GM23338 (cell line): ENCODE measurements around the gene EPB41L4A. TPM values are rescaled to one million over a fixed set of nuclear protein-coding genes. Genes with fewer than 3 reads are reported as not detected.

Experiments
- ATAC-seq: fragments of 200-7000 bp; cut with Tn5 transposase; 3 replicates; pipeline ENCODE4 v1.9.1; 2020
- DNase-seq: peaks from one replicate; pipeline ENCODE4 v3.0.0-alpha.2; 2015; ENCODE audit warnings: low spot score
- H2AFZ ChIP-seq: fragments of 200-600 bp; sonication (generic); 2 replicates; pipeline ENCODE4 v1.8.0; 2016; ENCODE audit warnings: antibody characterized with exemption, mild to moderate bottlenecking, moderate library complexity
- H3F3A ChIP-seq: fragments of 200-600 bp; sonication (generic); replicated peaks from 2 replicates; pipeline ENCODE4 v1.8.0; 2017; ENCODE audit warnings: antibody characterized with exemption, mixed run types, low read depth
- H3K27ac ChIP-seq: fragments of 200-600 bp; sonication (generic); 2 replicates; pipeline ENCODE4 v1.6.1; 2016; ENCODE audit warnings: low read depth
- H3K27me3 ChIP-seq: fragments of 200-600 bp; sonication (generic); 2 replicates; pipeline ENCODE4 v1.8.0; 2016; ENCODE audit warnings: mild to moderate bottlenecking, mixed run types, moderate library complexity; ENCODE audit not compliant: insufficient read depth
- H3K36me3 ChIP-seq: fragments of 200-600 bp; sonication (generic); 2 replicates; pipeline ENCODE4 v1.8.0; 2016; ENCODE audit warnings: mild to moderate bottlenecking; ENCODE audit not compliant: insufficient read depth
- H3K4me1 ChIP-seq: fragments of 200-600 bp; sonication (generic); 2 replicates; pipeline ENCODE4 v1.8.0; 2016; ENCODE audit warnings: mild to moderate bottlenecking, moderate library complexity; ENCODE audit not compliant: insufficient read depth
- H3K4me2 ChIP-seq: fragments of 200-600 bp; sonication (generic); 2 replicates; pipeline ENCODE4 v1.7.1; 2017; ENCODE audit warnings: mixed run types
- H3K4me3 ChIP-seq: fragments of 200-600 bp; sonication (generic); 2 replicates; pipeline ENCODE4 v1.6.1; 2016; ENCODE audit warnings: mixed run types
- H3K79me2 ChIP-seq: fragments of 200-600 bp; sonication (generic); replicated peaks from 2 replicates; pipeline ENCODE4 v1.8.0; 2017; ENCODE audit warnings: mild to moderate bottlenecking; ENCODE audit not compliant: insufficient read depth
- H3K9me2 ChIP-seq: fragments of 200-600 bp; sonication (generic); 2 replicates; pipeline ENCODE4 v1.8.0; 2017; ENCODE audit not compliant: insufficient read depth
- H4K20me1 ChIP-seq: fragments of 200-600 bp; sonication (generic); replicated peaks from 2 replicates; pipeline ENCODE4 v1.8.0; 2017; ENCODE audit warnings: mild to moderate bottlenecking; ENCODE audit not compliant: insufficient read depth
- H3K27ac Mint-ChIP-seq: 2 replicates; pipeline ENCODE4 v1.8.0; 2020; ENCODE audit warnings: inconsistent platforms, mild to moderate bottlenecking, moderate library complexity, mixed read lengths
- H3K27me3 Mint-ChIP-seq: 3 replicates; pipeline ENCODE4 v1.8.0; 2022; ENCODE audit warnings: low read depth, mild to moderate bottlenecking, moderate library complexity, mixed read lengths, inconsistent platforms; ENCODE audit not compliant: insufficient read depth, poor library complexity
- H3K36me3 Mint-ChIP-seq: 3 replicates; pipeline ENCODE4 v1.8.0; 2021; ENCODE audit warnings: low read depth, mild to moderate bottlenecking, inconsistent platforms, moderate library complexity, mixed read lengths
- H3K4me1 Mint-ChIP-seq: 3 replicates; pipeline ENCODE4 v1.8.0; 2020; ENCODE audit warnings: mild to moderate bottlenecking, inconsistent platforms, mixed read lengths
- H3K4me3 Mint-ChIP-seq: 3 replicates; pipeline ENCODE4 v1.8.0; 2021; ENCODE audit warnings: moderate library complexity, mild to moderate bottlenecking, inconsistent platforms, mixed read lengths
- H3K9me3 Mint-ChIP-seq: 3 replicates; pipeline ENCODE4 v1.8.0; 2020; ENCODE audit warnings: moderate library complexity, mild to moderate bottlenecking, inconsistent platforms, mixed read lengths
- CREB1 ChIP-seq: fragments of 250-450 bp; sonication (Bioruptor Pico); IDR thresholded peaks from 2 replicates; pipeline ENCODE4 v1.5.0; 2020; ENCODE audit warnings: low read depth, mild to moderate bottlenecking, moderate library complexity
- EZH2 ChIP-seq: fragments of 200-600 bp; sonication (generic); IDR thresholded peaks from one replicate; pipeline ENCODE4 v1.8.0; 2017; ENCODE audit warnings: antibody characterized with exemption, mild to moderate bottlenecking, low read depth; ENCODE audit not compliant: unreplicated experiment
- EZH2phosphoT487 ChIP-seq: fragments of 200-600 bp; sonication (generic); IDR thresholded peaks from one replicate; pipeline ENCODE4 v1.8.1; 2018; ENCODE audit warnings: antibody characterized with exemption; ENCODE audit not compliant: unreplicated experiment
- JUNB ChIP-seq: IDR thresholded peaks from one replicate; pipeline ENCODE4 v1.6.1; 2016; ENCODE audit warnings: antibody characterized with exemption; ENCODE audit not compliant: unreplicated experiment
- NANOG ChIP-seq: IDR thresholded peaks from 2 replicates; pipeline ENCODE4 v1.6.1; 2016; ENCODE audit warnings: antibody characterized with exemption, borderline replicate concordance
- POLR2AphosphoS5 ChIP-seq: IDR thresholded peaks from 2 replicates; pipeline ENCODE4 v1.6.1; 2016; ENCODE audit warnings: antibody characterized with exemption, low read depth
- STAT1 ChIP-seq: IDR thresholded peaks from one replicate; pipeline ENCODE4 v1.6.1; 2016; ENCODE audit warnings: antibody characterized with exemption; ENCODE audit not compliant: unreplicated experiment
- ZNF331 ChIP-seq: fragments of 250-450 bp; sonication (Bioruptor Pico); IDR thresholded peaks from 2 replicates; pipeline ENCODE4 v1.5.0; 2020; ENCODE audit warnings: low read depth, mild to moderate bottlenecking, moderate library complexity
- polyA plus RNA-seq: library from polyadenylated mRNA; unstranded; fragments of >200 nt; fragmentation: Nextera tagmentation; extraction: Ambion mirVana; gene quantifications from 2 replicates; pipeline ENCODE4 v1.2.1, GENCODE V29; 2016
- total RNA-seq: library from RNA; depleted of rRNA; stranded (reverse); fragments of >200 nt; shearing (Covaris generic); gene quantifications from 2 replicates; pipeline ENCODE4 v1.2.3, GENCODE V29; 2014
- TF ChIP-seq, protein P1 (sequence below): IDR thresholded peaks from 2 replicates; pipeline ENCODE4 v1.6.1; 2016; ENCODE audit warnings: antibody characterized with exemption
- TF ChIP-seq, protein P2 (sequence below): fragments of 250-450 bp; sonication (Bioruptor Pico); IDR thresholded peaks from 2 replicates; pipeline ENCODE4 v1.5.0; 2020; ENCODE audit warnings: mild to moderate bottlenecking, moderate library complexity
- TF ChIP-seq, protein P3 (sequence below): IDR thresholded peaks from one replicate; pipeline ENCODE4 v1.6.1; 2018; ENCODE audit warnings: antibody characterized with exemption; ENCODE audit not compliant: unreplicated experiment

EPB41L4A gene
- total and polyA plus RNA-seq, 2 experiments from 2014 or later, result 5.7 to 6.0 TPM

DNA sequence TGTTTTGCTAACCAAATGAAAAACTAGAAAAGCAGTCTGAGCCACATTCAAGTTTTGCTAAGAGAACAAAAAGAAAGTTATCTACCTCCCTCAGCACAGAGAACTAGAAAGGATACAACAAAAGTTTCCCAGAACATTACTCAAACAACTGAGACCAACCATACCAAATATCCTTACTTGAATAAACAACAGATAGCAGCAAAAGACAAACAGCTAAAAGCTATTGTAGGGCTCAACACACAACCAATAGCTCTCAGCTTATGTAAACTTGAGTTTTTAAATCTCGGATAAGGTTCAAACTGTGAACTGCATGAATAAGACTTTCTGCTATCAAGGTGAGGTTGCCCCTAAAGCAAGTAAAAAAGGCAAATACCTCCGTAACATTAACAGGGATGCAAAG lies 3.5 kb downstream of the EPB41L4A start (continued):
- TF ChIP-seq ZNF331 (CRISPR knock-in tag) (no peak), EZH2phosphoT487 (no peak), CREB1 (no peak)
- TF ChIP-seq, protein P1, sequence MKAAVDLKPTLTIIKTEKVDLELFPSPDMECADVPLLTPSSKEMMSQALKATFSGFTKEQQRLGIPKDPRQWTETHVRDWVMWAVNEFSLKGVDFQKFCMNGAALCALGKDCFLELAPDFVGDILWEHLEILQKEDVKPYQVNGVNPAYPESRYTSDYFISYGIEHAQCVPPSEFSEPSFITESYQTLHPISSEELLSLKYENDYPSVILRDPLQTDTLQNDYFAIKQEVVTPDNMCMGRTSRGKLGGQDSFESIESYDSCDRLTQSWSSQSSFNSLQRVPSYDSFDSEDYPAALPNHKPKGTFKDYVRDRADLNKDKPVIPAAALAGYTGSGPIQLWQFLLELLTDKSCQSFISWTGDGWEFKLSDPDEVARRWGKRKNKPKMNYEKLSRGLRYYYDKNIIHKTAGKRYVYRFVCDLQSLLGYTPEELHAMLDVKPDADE, result no peak

DNA sequence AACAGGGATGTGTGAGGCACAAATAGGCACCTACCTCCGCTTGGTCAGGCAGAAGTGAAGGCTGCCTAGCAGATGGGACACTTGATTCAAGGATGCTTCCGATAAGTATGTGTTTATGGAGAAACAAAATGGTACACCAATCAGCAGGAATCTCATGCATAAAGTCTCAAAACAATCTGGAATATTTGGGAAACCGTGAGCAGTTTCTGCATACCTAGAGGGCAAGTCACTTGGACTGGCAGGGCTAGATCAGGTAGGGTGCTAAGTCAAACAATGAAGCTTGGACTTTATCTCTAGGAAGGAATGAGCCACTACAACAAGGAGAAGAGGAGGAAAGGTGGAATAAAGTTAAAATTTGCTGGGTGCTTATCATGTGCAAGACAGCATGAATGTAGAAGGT lies 5.5 kb downstream of the EPB41L4A start:
- Histone ChIP-seq H3K79me2 (no peaks in the 10 kb centered on the region), H3K4me3 (no peak overlapping the region), H4K20me1 (0 out of 2 replicates have a peak, but pooled peaks cover 6% of the 10 kb centered on the region), H2AFZ (no peak overlapping the region), H3F3A (no peaks in the 10 kb centered on the region), H3K4me2 (no peak overlapping the region), H3K27me3 (peaks cover 25% of the 10 kb centered on the region), H3K4me1 (peaks cover 17% of the 10 kb centered on the region; the same call in 1 of the 2 replicates), H3K9me2 (no peaks in the 10 kb centered on the region), H3K27ac (no peak overlapping the region), H3K36me3 (no peaks in the 10 kb centered on the region)
- peaks cover 22% of the 10 kb centered on the region for H3K4me1 Mint-ChIP-seq
- H3K36me3 Mint-ChIP-seq, result no peaks in the 10 kb centered on the region
- no peaks in the 10 kb centered on the region for H3K9me3 Mint-ChIP-seq
- ATAC-seq (no peak), DNase-seq (no peak)
- no peak overlapping the region for H3K27ac Mint-ChIP-seq
- no peak overlapping the region for H3K4me3 Mint-ChIP-seq
- H3K27me3 Mint-ChIP-seq, result peaks cover 21% of the 10 kb centered on the region
- TF ChIP-seq POLR2AphosphoS5 (no peak), STAT1 (no peak), EZH2 (no peak), ZNF331 (CRISPR knock-in tag) (no peak), NANOG (no peak), CREB1 (no peak), EZH2phosphoT487 (no peak), JUNB (no peak)
- TF ChIP-seq, protein P2, sequence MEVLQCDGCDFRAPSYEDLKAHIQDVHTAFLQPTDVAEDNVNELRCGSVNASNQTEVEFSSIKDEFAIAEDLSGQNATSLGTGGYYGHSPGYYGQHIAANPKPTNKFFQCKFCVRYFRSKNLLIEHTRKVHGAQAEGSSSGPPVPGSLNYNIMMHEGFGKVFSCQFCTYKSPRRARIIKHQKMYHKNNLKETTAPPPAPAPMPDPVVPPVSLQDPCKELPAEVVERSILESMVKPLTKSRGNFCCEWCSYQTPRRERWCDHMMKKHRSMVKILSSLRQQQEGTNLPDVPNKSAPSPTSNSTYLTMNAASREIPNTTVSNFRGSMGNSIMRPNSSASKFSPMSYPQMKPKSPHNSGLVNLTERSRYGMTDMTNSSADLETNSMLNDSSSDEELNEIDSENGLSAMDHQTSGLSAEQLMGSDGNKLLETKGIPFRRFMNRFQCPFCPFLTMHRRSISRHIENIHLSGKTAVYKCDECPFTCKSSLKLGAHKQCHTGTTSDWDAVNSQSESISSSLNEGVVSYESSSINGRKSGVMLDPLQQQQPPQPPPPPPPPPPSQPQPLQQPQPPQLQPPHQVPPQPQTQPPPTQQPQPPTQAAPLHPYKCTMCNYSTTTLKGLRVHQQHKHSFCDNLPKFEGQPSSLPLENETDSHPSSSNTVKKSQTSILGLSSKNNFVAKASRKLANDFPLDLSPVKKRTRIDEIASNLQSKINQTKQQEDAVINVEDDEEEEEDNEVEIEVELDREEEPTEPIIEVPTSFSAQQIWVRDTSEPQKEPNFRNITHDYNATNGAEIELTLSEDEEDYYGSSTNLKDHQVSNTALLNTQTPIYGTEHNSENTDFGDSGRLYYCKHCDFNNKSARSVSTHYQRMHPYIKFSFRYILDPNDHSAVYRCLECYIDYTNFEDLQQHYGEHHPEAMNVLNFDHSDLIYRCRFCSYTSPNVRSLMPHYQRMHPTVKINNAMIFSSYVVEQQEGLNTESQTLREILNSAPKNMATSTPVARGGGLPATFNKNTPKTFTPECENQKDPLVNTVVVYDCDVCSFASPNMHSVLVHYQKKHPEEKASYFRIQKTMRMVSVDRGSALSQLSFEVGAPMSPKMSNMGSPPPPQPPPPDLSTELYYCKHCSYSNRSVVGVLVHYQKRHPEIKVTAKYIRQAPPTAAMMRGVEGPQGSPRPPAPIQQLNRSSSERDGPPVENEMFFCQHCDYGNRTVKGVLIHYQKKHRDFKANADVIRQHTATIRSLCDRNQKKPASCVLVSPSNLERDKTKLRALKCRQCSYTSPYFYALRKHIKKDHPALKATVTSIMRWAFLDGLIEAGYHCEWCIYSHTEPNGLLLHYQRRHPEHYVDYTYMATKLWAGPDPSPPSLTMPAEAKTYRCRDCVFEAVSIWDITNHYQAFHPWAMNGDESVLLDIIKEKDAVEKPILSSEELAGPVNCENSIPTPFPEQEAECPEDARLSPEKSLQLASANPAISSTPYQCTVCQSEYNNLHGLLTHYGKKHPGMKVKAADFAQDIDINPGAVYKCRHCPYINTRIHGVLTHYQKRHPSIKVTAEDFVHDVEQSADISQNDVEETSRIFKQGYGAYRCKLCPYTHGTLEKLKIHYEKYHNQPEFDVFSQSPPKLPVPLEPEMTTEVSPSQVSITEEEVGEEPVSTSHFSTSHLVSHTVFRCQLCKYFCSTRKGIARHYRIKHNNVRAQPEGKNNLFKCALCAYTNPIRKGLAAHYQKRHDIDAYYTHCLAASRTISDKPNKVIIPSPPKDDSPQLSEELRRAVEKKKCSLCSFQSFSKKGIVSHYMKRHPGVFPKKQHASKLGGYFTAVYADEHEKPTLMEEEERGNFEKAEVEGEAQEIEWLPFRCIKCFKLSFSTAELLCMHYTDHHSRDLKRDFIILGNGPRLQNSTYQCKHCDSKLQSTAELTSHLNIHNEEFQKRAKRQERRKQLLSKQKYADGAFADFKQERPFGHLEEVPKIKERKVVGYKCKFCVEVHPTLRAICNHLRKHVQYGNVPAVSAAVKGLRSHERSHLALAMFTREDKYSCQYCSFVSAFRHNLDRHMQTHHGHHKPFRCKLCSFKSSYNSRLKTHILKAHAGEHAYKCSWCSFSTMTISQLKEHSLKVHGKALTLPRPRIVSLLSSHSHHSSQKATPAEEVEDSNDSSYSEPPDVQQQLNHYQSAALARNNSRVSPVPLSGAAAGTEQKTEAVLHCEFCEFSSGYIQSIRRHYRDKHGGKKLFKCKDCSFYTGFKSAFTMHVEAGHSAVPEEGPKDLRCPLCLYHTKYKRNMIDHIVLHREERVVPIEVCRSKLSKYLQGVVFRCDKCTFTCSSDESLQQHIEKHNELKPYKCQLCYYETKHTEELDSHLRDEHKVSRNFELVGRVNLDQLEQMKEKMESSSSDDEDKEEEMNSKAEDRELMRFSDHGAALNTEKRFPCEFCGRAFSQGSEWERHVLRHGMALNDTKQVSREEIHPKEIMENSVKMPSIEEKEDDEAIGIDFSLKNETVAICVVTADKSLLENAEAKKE (CRISPR knock-in tag), result no peak
- TF ChIP-seq, protein P3, sequence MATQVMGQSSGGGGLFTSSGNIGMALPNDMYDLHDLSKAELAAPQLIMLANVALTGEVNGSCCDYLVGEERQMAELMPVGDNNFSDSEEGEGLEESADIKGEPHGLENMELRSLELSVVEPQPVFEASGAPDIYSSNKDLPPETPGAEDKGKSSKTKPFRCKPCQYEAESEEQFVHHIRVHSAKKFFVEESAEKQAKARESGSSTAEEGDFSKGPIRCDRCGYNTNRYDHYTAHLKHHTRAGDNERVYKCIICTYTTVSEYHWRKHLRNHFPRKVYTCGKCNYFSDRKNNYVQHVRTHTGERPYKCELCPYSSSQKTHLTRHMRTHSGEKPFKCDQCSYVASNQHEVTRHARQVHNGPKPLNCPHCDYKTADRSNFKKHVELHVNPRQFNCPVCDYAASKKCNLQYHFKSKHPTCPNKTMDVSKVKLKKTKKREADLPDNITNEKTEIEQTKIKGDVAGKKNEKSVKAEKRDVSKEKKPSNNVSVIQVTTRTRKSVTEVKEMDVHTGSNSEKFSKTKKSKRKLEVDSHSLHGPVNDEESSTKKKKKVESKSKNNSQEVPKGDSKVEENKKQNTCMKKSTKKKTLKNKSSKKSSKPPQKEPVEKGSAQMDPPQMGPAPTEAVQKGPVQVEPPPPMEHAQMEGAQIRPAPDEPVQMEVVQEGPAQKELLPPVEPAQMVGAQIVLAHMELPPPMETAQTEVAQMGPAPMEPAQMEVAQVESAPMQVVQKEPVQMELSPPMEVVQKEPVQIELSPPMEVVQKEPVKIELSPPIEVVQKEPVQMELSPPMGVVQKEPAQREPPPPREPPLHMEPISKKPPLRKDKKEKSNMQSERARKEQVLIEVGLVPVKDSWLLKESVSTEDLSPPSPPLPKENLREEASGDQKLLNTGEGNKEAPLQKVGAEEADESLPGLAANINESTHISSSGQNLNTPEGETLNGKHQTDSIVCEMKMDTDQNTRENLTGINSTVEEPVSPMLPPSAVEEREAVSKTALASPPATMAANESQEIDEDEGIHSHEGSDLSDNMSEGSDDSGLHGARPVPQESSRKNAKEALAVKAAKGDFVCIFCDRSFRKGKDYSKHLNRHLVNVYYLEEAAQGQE, result no peak
- TF ChIP-seq, protein P1, result no peak
